ENCODE measurements around the gene ADAMTS2. TPM values are rescaled to one million over a fixed set of nuclear protein-coding genes. Genes with fewer than 3 reads are reported as not detected.

The ADAMTS2 gene
- total and polyA plus RNA-seq, 2 donors (not counting 3 experiments of a cell fraction or from before 2014, with no cell fraction given) = not detected

DNA sequence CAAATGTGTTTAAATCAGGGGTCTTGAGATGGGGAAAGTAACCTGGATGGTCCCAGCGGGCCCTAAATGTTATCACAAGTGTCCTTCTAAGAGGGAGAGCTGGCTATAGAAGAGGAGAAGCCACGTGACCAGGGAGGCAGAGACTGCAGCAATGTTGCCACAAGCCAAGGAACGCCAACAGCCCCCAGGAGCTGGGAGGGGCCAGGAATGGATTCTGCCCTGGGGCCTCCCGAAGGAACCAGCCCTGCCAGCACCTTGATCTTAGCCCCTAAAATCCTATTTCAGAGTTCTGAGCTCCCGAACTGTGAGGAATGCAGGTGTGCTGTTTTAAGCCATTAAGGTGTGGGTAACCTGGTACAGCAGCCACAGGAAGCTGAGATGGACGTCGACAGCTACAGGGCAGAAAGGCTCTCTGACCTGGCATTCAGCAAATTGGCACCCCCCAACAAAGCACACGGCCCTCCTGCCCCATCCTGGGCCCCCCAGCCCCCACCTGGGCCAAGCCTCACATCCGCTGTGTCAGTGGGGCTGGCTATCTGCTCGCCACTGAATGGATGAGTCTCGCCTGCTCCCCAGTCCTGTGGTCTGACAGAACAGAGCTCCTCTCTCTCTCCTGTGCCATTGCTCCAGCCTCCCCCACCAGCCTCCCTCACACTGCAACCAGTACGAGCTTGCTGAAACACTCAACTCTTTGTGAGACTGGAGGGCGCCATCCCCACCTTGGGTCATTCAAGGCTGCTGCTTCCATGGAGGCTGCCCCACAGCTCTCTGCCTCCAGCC is 78.8 kb downstream of the ADAMTS2 start:
- Histone ChIP-seq H3K27me3 (ENCODE audit: control insufficient read depth in 2 of 2, insufficient read depth in 2 of 2, low read length in 2 of 2) (no peaks in the 10 kb centered on the region), H3K79me2 (ENCODE audit: control insufficient read depth, insufficient read depth, low read length) (no peaks in the 10 kb centered on the region), H3K9me1 (replicated peaks; ENCODE audit: control insufficient read depth, extremely low read depth, insufficient read depth, low read length) (no peaks in the 10 kb centered on the region), H3K27ac (ENCODE audit: insufficient read depth, low read depth, low read length) (no peak overlapping the region), H3K4me1 (ENCODE audit: control insufficient read depth, extremely low read depth, insufficient read depth, low read length) (no peaks in the 10 kb centered on the region), H3K4me3 (replicated peaks in 1 of 3; ENCODE audit: insufficient read depth in 1 of 3, low read depth in 1 of 3, low read length in 3 of 3) (no peak overlapping the region), H3K9me3 (replicated peaks; ENCODE audit: control insufficient read depth, insufficient read depth, low read length) (no peaks in the 10 kb centered on the region), H3K36me3 (ENCODE audit: control insufficient read depth in 2 of 2, extremely low read depth in 1 of 2, insufficient read depth in 2 of 2, low read length in 2 of 2) (no peaks in the 10 kb centered on the region), H3K9ac (replicated peaks; ENCODE audit: extremely low read depth, insufficient read depth, low read length) (no peak overlapping the region), H2AFZ (ENCODE audit: low read depth, low read length) (no peak overlapping the region), H4K20me1 (replicated peaks; ENCODE audit: control insufficient read depth, extremely low read depth, insufficient read depth, low read length) (no peaks in the 10 kb centered on the region), H3K4me2 (ENCODE audit: insufficient read depth, low read length) (no peak overlapping the region)
- intact Hi-C loops (cut with micrococcal nuclease) = no loop called here
- TF ChIP-seq MYC (IDR thresholded peaks at IDR 0.05; ENCODE audit: low read depth, low read length) (no peak), JUN (IDR thresholded peaks at IDR 0.05; ENCODE audit: borderline replicate concordance, insufficient read depth, insufficient read length, low read depth) (no peak), FOS (IDR thresholded peaks at IDR 0.05; ENCODE audit: borderline replicate concordance, insufficient read depth, low read length) (no peak), POLR2AphosphoS5 (IDR thresholded peaks at IDR 0.05; ENCODE audit: insufficient read depth, low read depth, low read length) (no peak), EZH2 (IDR thresholded peaks at IDR 0.05; ENCODE audit: borderline replicate concordance, low read depth, low read length, severe bottlenecking) (no peak), GATA2 (IDR thresholded peaks at IDR 0.05; ENCODE audit: insufficient read depth, insufficient read length, low read depth, low read length) (no peak), POLR2A (IDR thresholded peaks at IDR 0.05; ENCODE audit: low read depth, low read length) (no peak)
- TF ChIP-seq, protein P1, sequence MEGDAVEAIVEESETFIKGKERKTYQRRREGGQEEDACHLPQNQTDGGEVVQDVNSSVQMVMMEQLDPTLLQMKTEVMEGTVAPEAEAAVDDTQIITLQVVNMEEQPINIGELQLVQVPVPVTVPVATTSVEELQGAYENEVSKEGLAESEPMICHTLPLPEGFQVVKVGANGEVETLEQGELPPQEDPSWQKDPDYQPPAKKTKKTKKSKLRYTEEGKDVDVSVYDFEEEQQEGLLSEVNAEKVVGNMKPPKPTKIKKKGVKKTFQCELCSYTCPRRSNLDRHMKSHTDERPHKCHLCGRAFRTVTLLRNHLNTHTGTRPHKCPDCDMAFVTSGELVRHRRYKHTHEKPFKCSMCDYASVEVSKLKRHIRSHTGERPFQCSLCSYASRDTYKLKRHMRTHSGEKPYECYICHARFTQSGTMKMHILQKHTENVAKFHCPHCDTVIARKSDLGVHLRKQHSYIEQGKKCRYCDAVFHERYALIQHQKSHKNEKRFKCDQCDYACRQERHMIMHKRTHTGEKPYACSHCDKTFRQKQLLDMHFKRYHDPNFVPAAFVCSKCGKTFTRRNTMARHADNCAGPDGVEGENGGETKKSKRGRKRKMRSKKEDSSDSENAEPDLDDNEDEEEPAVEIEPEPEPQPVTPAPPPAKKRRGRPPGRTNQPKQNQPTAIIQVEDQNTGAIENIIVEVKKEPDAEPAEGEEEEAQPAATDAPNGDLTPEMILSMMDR (IDR thresholded peaks at IDR 0.05; ENCODE audit: extremely low read depth in 1 of 2, insufficient read depth in 1 of 2, low read depth in 1 of 2, low read length in 2 of 2) = no peak
- TF ChIP-seq, protein P2, sequence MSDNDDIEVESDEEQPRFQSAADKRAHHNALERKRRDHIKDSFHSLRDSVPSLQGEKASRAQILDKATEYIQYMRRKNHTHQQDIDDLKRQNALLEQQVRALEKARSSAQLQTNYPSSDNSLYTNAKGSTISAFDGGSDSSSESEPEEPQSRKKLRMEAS (IDR thresholded peaks at IDR 0.05; ENCODE audit: insufficient read depth, insufficient read length) = no peak
- DNase-seq (ENCODE audit: low read depth, low spot score) (no peak), FAIRE-seq (no peak)
- POLR2A ChIA-PET = no interaction called here
- no TSS peak for BruUV-seq (replicated peaks)
- CTCF ChIA-PET = no interaction called here
- dilution Hi-C loops (cut with MboI; ENCODE audit: extremely low pct_ligation_motif_present, low sequenced_read_pairs) = no loop called here
